A673 (cell line): ENCODE measurements around the gene UBL7.

ENCODE experiments used
- EZH2 ChIP-seq: fragments of 200-600 bp; sonication (generic); IDR thresholded peaks from 2 replicates; pipeline ENCODE4 v1.6.1; 2017; ENCODE audit warnings: borderline replicate concordance, low read depth, mild to moderate bottlenecking, mixed read lengths, antibody characterized with exemption, low read length; ENCODE audit not compliant: poor library complexity, severe bottlenecking
- TF ChIP-seq, protein P1 (sequence below): fragments of 300-800, 200-600 bp; sonication (generic); conservative IDR thresholded peaks from 2 replicates; pipeline ENCODE4 v1.5.1; 2017; ENCODE audit warnings: low read depth, mild to moderate bottlenecking, antibody characterized with exemption, low read length, moderate library complexity, mixed read lengths

DNA sequence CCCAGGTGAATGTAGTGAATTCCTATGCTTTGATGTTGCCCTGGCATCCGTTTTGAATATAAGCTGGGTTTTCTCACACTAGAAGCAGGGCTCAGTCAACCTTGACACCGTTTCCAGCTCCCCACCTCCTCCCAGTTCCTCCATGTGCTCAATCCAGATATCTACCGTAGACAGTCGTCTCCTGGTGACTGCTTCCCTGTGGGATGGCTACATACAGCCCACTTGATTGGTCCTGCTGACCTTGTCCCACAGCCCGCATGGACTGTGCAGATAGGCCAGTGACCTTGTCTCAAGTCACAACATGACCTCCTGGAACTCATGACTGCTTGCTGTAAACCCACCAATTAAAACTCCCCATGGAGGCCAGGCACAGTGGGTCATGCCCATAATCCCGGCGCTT, 35.3 kb downstream of the UBL7 start:
- TF ChIP-seq, protein P1, sequence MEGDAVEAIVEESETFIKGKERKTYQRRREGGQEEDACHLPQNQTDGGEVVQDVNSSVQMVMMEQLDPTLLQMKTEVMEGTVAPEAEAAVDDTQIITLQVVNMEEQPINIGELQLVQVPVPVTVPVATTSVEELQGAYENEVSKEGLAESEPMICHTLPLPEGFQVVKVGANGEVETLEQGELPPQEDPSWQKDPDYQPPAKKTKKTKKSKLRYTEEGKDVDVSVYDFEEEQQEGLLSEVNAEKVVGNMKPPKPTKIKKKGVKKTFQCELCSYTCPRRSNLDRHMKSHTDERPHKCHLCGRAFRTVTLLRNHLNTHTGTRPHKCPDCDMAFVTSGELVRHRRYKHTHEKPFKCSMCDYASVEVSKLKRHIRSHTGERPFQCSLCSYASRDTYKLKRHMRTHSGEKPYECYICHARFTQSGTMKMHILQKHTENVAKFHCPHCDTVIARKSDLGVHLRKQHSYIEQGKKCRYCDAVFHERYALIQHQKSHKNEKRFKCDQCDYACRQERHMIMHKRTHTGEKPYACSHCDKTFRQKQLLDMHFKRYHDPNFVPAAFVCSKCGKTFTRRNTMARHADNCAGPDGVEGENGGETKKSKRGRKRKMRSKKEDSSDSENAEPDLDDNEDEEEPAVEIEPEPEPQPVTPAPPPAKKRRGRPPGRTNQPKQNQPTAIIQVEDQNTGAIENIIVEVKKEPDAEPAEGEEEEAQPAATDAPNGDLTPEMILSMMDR = no peak
- no peak for TF ChIP-seq EZH2
